GM13976 (cell line): ENCODE results near the gene SEPHS1.
"Not testable (repeated sequence)": the region's sequence is repeated elsewhere in the genome, so short reads cannot be mapped to it uniquely, and the experiment has no call there.

Experiments used
- DNase-seq: peaks from one replicate; pipeline ENCODE4 v3.0.0; 2012; ENCODE audit warnings: low spot score
- in situ Hi-C: fragments of 300-500 bp; cut with MboI; formaldehyde crosslinking; loops from one replicate; pipeline ENCODE4 v1.12.0; 2022; ENCODE audit warnings: low sequenced_read_pairs, mixed read lengths, inconsistent platforms; ENCODE audit not compliant: unreplicated experiment
- TF ChIP-seq, protein P1 (sequence below): IDR thresholded peaks from 2 replicates; pipeline ENCODE4 v1.5.1; 2012; ENCODE audit warnings: borderline replicate concordance, mild to moderate bottlenecking; ENCODE audit not compliant: insufficient read depth; ENCODE audit errors: extremely low read depth, missing control alignments, control extremely low read depth

The SEPHS1 gene

DNA sequence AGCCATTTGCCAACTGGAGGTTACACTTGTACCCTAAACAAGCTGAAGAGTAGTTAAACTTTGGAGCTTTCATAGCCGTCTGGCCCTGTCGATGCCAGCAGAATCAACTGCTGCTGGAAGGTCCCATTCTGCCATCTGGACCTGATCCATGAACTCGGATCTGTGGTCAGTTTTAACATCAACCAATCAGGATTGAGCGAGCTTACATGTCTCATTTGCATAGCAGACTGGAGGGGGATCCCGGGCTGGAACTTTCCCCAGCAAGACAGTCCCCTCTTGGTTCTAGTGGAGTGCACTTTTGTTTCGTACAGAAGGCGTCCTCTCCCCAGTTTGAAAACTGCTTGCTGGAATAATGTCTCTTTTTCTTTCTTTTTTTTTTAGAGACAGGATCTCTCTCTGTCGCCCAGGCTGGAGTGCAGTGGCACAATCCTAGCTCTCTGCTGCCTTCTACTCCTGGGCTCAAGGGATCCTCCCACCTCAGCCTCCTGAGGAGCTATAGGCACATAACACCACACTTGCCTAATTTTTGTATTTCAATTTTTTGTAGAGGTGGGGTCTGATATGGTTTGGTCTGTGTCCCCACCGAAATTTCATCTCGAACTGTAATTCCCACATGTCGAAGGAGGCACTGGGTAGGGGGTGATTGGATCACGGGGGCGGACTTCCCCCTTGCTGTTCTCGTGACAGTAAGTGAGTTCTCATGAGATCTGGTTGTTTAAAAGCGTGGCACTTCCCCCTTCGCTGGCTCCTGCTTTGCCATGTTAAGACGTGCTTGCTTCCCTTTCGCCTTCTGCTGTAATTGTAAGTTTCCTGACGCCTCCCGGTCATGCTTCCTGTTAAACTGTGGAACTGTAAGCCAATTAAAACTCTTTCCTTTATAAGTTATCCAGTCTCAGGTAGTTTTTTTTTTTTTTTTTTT lies 42.8 kb upstream of the SEPHS1 start:
- in situ Hi-C loops, result no loop called here
- TF ChIP-seq, protein P1, sequence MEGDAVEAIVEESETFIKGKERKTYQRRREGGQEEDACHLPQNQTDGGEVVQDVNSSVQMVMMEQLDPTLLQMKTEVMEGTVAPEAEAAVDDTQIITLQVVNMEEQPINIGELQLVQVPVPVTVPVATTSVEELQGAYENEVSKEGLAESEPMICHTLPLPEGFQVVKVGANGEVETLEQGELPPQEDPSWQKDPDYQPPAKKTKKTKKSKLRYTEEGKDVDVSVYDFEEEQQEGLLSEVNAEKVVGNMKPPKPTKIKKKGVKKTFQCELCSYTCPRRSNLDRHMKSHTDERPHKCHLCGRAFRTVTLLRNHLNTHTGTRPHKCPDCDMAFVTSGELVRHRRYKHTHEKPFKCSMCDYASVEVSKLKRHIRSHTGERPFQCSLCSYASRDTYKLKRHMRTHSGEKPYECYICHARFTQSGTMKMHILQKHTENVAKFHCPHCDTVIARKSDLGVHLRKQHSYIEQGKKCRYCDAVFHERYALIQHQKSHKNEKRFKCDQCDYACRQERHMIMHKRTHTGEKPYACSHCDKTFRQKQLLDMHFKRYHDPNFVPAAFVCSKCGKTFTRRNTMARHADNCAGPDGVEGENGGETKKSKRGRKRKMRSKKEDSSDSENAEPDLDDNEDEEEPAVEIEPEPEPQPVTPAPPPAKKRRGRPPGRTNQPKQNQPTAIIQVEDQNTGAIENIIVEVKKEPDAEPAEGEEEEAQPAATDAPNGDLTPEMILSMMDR, result no peak
- no peak for DNase-seq

DNA sequence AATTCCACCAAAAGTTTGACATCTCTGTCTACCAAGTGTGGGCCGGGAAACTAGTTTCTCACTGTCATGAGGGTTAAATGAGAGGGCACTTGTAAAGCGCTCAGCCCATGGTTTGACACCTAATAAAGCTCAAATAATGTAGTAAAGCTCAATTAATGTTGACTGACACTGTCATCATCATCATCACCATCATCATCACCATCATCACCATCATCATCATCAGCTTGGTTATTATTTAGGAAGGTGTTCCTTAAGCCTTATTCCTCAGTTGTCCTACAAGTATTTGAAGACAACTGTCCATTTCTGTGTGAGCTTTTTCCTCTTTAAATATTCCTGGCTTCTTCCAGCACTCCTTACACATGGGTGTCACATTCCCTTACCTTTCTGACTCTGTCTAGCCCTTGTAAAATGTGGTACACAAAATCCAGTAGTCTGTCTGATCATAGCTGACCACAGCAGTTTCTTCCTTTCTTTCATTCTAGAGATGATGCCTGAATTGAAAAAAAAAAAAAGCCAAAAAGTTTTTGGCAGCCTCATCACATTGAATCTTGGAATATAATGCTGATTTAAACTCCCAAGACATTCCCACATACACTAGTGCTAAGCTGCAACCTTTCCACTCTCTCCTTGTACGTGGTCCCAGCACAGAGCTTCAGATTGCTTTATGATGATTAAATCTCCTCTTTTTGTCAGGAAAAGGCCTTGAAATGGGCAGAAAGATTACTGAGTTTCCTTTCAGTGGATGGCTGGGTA lies 40.6 kb upstream of the SEPHS1 start:
- TF ChIP-seq, protein P1, result no peak
- no peak for DNase-seq
- in situ Hi-C loops, result no loop called here

DNA sequence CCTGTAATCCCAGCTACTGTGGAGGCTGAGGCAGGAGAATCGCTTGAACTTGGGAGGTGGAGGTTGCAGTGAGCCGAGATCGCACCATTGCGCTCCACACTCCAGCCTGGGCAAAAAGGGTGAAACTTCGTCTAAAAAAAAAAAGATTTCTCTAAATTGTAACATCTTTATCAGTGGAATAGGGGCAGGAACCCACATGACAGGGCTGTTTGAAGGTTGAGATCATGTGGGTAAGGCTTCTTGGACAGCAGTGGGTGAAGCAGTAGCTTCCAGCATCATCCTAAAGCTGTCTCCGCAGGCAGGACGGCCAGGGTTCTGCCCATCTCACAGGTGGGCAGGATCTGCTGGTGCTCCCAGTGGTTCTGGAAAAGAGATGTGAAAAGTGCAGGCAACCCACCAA lies 37.9 kb upstream of the SEPHS1 start:
- TF ChIP-seq, protein P1, result no peak
- DNase-seq, result no peak
- in situ Hi-C loops, result no loop called here

DNA sequence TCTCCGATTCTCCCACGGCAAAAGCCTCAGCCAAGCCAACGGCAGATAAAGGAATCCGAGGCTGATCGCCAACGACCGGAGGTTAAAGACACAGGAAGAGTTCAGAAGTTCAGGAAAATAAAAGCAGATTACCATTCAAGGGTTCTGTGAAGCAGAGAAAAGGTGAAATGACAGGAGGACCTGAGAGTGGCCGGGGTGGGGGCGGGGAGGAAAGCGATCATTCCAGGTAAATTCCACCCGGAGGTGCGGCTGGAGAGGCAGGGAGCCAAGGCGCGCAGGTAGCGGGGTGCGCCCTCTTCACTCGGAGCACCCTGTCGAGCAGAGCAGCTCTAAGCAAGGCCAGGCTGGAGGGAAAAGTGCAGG lies 35.3 kb upstream of the SEPHS1 start:
- in situ Hi-C loops, result no loop called here
- TF ChIP-seq, protein P1, result no peak
- no peak for DNase-seq

DNA sequence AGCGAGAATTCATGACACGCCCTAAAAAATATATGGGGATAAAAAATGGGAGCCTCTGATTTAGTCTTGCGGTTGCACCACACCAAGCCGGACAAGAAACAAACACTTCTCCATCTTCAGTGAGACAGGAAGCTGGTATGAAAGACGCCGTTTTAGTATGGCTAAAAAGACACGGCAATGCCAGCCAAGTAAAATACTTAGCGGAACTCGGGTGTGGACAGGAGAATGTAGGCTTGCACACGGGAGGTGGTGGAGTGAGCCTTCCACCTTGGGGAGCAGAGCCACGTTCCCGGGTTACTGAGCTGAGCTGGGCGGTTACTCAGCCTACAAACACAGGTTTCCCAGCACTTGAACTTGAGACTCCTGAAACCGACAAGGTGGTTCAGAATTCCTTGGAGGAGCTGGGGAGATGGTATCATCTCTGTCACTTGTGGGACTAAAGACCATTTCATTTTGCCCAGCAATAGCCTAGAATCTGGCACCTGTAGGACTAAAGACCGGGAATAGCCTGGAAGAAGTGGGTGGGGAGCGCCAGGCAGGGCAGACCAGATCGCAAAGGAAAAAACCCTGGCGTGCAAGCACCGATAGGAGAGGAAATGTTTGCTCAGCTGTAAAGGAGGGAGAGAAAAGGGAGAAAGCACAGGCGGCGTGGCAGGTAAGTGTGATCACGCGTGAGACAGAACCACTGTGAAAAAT lies 34.8 kb upstream of the SEPHS1 start:
- DNase-seq, result no peak
- TF ChIP-seq, protein P1, result no peak
- in situ Hi-C loops, result no loop called here

DNA sequence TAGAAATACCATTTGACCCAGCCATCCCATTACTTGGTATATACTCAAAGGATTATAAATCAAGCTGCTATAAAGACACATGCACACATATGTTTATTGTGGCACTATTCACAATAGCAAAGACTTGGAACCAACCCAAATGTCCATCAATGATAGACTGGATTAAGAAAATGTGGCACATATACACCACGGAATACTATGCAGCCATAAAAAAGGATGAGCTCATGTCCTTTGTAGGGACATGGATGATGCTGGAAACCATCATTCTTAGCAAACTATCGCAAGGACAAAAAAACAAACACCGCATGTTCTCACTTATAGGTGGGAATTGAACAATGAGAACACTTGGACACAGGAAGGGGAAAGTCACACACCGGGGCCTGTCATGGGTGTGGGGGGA lies 31.0 kb upstream of the SEPHS1 start:
- DNase-seq, in situ Hi-C loops: not testable (repeated sequence)
